Fibroblast of lung (primary cell): ENCODE measurements around the gene DDRGK1.

Experiments
- CTCF ChIP-seq, 2 donors: IDR thresholded peaks in 1 of 2; conservative IDR thresholded peaks in 1 of 2; 1 replicate in 1 of 2; 2 replicates in 1 of 2; pipeline ENCODE4 v1.5.1; 2011 to 2012; ENCODE audit warnings: low read length in 2 of 2, control low read depth in 1 of 2, inconsistent platforms in 1 of 2, low read depth in 1 of 2, mild to moderate bottlenecking in 1 of 2
- EZH2 ChIP-seq: IDR thresholded peaks from 2 replicates; pipeline ENCODE4 v1.5.1; 2012; ENCODE audit warnings: low read length, control low read depth, mild to moderate bottlenecking; ENCODE audit errors: missing control alignments

- TF ChIP-seq CTCF (conservative IDR thresholded peaks at IDR 0.05 in 1 of 2, IDR thresholded peaks at IDR 0.05 in 1 of 2; ENCODE audit: low read depth in 1 of 2, low read length in 2 of 2) (no peak), EZH2 (no peak)
Observed at GRCh38 chr20:3146732-3147341, 57.6 kb downstream of the DDRGK1 start.
